ENCODE data around the gene FAM131B. TPM values are rescaled to one million over a fixed set of nuclear protein-coding genes. Genes with fewer than 3 reads are reported as not detected.
A peak's percentile ranks its signal among the peaks of the same experiment; 100 is the strongest.

FAM131B gene
- total RNA-seq, 1 experiment from 2014 or later: 0.10 TPM

- DNase-seq (ENCODE audit: extremely low read depth, low read depth): no peak
Measured at GRCh38 chr7:143383642-143383957, 21.1 kb upstream of the FAM131B start.

GRCh38 chr7:143382791-143383641 lies 20.5 kb upstream of the FAM131B start:
- no peak for DNase-seq (ENCODE audit: extremely low read depth, low read depth)

GRCh38 chr7:143382126-143382790 lies 19.7 kb upstream of the FAM131B start:
- DNase-seq (ENCODE audit: extremely low read depth, low read depth): no peak

GRCh38 chr7:143381427-143382125 lies 19.1 kb upstream of the FAM131B start:
- DNase-seq (ENCODE audit: extremely low read depth, low read depth): peak; percentile 33

- peak; percentile 89 for DNase-seq (ENCODE audit: extremely low read depth, low read depth)
Measured at GRCh38 chr7:143380646-143381426, 18.3 kb upstream of the FAM131B start, which contains the start of gene ZYX. TSS of gene ZYX (plus strand) at chr7:143381345. CDS start at chr7:143381572, 227 bp downstream.

- DNase-seq (ENCODE audit: extremely low read depth, low read depth): peak; percentile 76
Measured at GRCh38 chr7:143380260-143380645, 17.7 kb upstream of the FAM131B start.

GRCh38 chr7:143379611-143380259 lies 17.2 kb upstream of the FAM131B start:
- DNase-seq (ENCODE audit: extremely low read depth, low read depth): no peak

- DNase-seq (ENCODE audit: extremely low read depth, low read depth): no peak
Measured at GRCh38 chr7:143376396-143376795, 13.9 kb upstream of the FAM131B start.

GRCh38 chr7:143375298-143376034 lies 13.0 kb upstream of the FAM131B start:
- DNase-seq (ENCODE audit: extremely low read depth, low read depth): no peak

GRCh38 chr7:143374561-143374960 lies 12.0 kb upstream of the FAM131B start:
- DNase-seq (ENCODE audit: extremely low read depth, low read depth): no peak

GRCh38 chr7:143373255-143373794 lies 10.8 kb upstream of the FAM131B start:
- no peak for DNase-seq (ENCODE audit: extremely low read depth, low read depth)

GRCh38 chr7:143372070-143372469 lies 9.6 kb upstream of the FAM131B start:
- DNase-seq (ENCODE audit: extremely low read depth, low read depth): peak; percentile 57

- DNase-seq (ENCODE audit: extremely low read depth, low read depth): no peak
Measured at GRCh38 chr7:143369678-143370651, 7.5 kb upstream of the FAM131B start.

- DNase-seq (ENCODE audit: extremely low read depth, low read depth): no peak
Measured at GRCh38 chr7:143368387-143368786, 5.9 kb upstream of the FAM131B start.

GRCh38 chr7:143367972-143368371 lies 5.5 kb upstream of the FAM131B start:
- DNase-seq (ENCODE audit: extremely low read depth, low read depth): no peak

GRCh38 chr7:143363016-143363937 lies 764 bp upstream of the FAM131B start:
- DNase-seq (ENCODE audit: extremely low read depth, low read depth): no peak

GRCh38 chr7:143361552-143362130 lies 872 bp downstream of the FAM131B start:
- DNase-seq (ENCODE audit: extremely low read depth, low read depth): no peak

All from NCI-H460 (cell line).